Measurements from ENCODE around the gene NAPA. TPM values are rescaled to one million over a fixed set of nuclear protein-coding genes. Genes with fewer than 3 reads are reported as not detected.

NAPA gene
- polyA plus RNA-seq, 3 donors: 77.5 to 135 (median 111) TPM

- Histone ChIP-seq H3K9me3 (replicated peaks in 1 of 2; ENCODE audit: control insufficient read depth in 1 of 2, insufficient read depth in 1 of 2, low read length in 2 of 2) (no peaks in the 10 kb centered on the region), H3K27ac (ENCODE audit: low read depth in 1 of 2, low read length in 2 of 2) (no peak overlapping the region), H4K20me1 (ENCODE audit: insufficient read depth, low read length) (peaks cover 100% of the 10 kb centered on the region), H3K27me3 (ENCODE audit: control insufficient read depth in 2 of 2, insufficient read depth in 2 of 2, low read length in 2 of 2) (no peaks in the 10 kb centered on the region), H3K79me2 (ENCODE audit: insufficient read depth, low read length) (peaks cover 51% of the 10 kb centered on the region), H3K4me1 (ENCODE audit: control insufficient read depth in 1 of 2, insufficient read depth in 2 of 2, low read length in 2 of 2) (no peaks in the 10 kb centered on the region), H3K4me3 (replicated peaks in 1 of 3; ENCODE audit: low read depth in 2 of 3, low read length in 3 of 3) (no peak overlapping the region), H3K36me3 (replicated peaks in 1 of 2; ENCODE audit: control insufficient read depth in 1 of 2, insufficient read depth in 2 of 2, low read length in 2 of 2) (peaks cover 63 to 94% of the 10 kb centered on the region in 2 donors), H2AFZ (ENCODE audit: insufficient read depth, low read depth, low read length, poor library complexity, severe bottlenecking) (no peak overlapping the region), H3K4me2 (replicated peaks; ENCODE audit: extremely low read depth, low read length, poor library complexity, severe bottlenecking) (no peak overlapping the region), H3K9ac (ENCODE audit: insufficient read depth, low read length, poor library complexity, severe bottlenecking) (no peak overlapping the region)
- Mint-ChIP-seq H3K4me3 (no peak overlapping the region), H3K36me3 (peaks cover 64 to 85% of the 10 kb centered on the region in 2 donors), H3K27ac (peak overlapping the region in 2 of 7 donors; percentile 15 to 32), H3K27me3 (ENCODE audit: low read depth in 3 of 3) (peaks cover 0 to 2% (median 0%) of the 10 kb centered on the region in 3 donors), H3K4me1 (no peaks in the 10 kb centered on the region), H3K9me3 (no peaks in the 10 kb centered on the region)
- TF ChIP-seq, protein P1, sequence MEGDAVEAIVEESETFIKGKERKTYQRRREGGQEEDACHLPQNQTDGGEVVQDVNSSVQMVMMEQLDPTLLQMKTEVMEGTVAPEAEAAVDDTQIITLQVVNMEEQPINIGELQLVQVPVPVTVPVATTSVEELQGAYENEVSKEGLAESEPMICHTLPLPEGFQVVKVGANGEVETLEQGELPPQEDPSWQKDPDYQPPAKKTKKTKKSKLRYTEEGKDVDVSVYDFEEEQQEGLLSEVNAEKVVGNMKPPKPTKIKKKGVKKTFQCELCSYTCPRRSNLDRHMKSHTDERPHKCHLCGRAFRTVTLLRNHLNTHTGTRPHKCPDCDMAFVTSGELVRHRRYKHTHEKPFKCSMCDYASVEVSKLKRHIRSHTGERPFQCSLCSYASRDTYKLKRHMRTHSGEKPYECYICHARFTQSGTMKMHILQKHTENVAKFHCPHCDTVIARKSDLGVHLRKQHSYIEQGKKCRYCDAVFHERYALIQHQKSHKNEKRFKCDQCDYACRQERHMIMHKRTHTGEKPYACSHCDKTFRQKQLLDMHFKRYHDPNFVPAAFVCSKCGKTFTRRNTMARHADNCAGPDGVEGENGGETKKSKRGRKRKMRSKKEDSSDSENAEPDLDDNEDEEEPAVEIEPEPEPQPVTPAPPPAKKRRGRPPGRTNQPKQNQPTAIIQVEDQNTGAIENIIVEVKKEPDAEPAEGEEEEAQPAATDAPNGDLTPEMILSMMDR (IDR thresholded peaks at IDR 0.05): no peak
- 96% methylated on average over 4 of the region's 13 CpGs for WGBS (ENCODE audit: insufficient coverage)
- no peak for DNase-seq
- intact Hi-C loops (cut with micrococcal nuclease): no loop called here
Observed at GRCh38 chr19:47503130-47503825, 11.6 kb downstream of the NAPA start.

DNA sequence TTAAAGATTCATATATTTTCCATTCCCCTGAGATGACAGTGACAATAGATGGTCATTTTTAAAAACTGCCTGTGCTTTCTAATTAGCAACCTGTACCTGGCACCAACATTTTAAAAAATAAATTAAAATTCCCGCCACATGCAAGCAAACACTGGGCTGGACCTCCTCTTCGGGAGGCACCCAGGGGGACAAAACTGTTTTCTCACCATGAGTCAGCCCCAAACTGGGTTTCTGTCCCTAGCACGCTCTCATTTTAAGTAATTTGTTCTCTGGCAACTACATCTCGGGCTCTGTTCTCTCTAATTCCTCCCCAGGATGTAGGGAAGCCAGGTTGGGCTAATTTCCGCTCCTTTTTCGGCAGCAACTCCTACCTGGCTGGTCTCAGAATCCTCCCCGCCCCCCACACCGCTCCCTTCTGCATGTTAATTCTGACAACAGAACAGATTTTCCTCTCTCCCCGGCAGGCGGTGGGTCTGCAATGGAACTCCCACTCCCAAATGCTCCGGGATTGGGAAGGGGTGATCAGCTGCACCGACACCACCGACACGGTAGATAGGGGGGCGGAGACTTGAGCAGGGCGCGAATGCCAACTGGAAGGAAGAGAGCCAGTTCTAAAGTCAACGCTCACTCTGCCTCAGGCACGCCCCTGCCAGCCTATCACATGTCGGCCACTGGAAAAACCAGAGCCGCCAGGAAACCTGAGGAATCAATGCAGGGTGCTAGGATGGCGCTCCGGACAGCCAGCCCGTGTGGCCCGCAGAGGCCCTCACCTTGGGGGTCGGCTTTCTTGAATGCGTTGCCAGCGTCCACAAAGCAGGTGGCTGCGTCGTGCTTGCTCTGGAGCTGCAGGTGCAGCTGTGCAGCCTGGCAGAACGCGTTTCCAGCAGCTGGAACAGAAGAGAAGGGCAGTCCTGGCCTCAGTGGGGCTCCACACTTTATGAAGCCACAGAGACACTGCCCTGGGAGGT is 14.7 kb downstream of the NAPA start:
- intact Hi-C loops (cut with micrococcal nuclease): no loop called here
- peaks cover 85 to 100% of the 10 kb centered on the region in 2 donors for H3K36me3 ChIP-seq (replicated peaks in 1 of 2; ENCODE audit: control insufficient read depth in 1 of 2, insufficient read depth in 2 of 2, low read length in 2 of 2)
- DNase-seq: no peak
- Mint-ChIP-seq H3K27me3 (ENCODE audit: low read depth in 3 of 3) (peaks cover 0 to 2% (median 2%) of the 10 kb centered on the region in 3 donors), H3K4me3 (no peak overlapping the region), H3K36me3 (peaks cover 80 to 98% of the 10 kb centered on the region in 2 donors), H3K27ac (no peak overlapping the region), H3K9me3 (no peaks in the 10 kb centered on the region), H3K4me1 (no peaks in the 10 kb centered on the region)
- no peak overlapping the region for H2AFZ ChIP-seq (ENCODE audit: insufficient read depth, low read depth, low read length, poor library complexity, severe bottlenecking)
- no peak overlapping the region for H3K9ac ChIP-seq (ENCODE audit: insufficient read depth, low read length, poor library complexity, severe bottlenecking)
- peaks cover 100% of the 10 kb centered on the region for H4K20me1 ChIP-seq (ENCODE audit: insufficient read depth, low read length)
- no peak overlapping the region for H3K27ac ChIP-seq (ENCODE audit: low read depth in 1 of 2, low read length in 2 of 2)
- no peaks in the 10 kb centered on the region for H3K4me1 ChIP-seq (ENCODE audit: control insufficient read depth in 1 of 2, insufficient read depth in 2 of 2, low read length in 2 of 2)
- peaks cover 20% of the 10 kb centered on the region for H3K79me2 ChIP-seq (ENCODE audit: insufficient read depth, low read length)
- H3K9me3 ChIP-seq (replicated peaks in 1 of 2; ENCODE audit: control insufficient read depth in 1 of 2, insufficient read depth in 1 of 2, low read length in 2 of 2): no peaks in the 10 kb centered on the region
- no peaks in the 10 kb centered on the region for H3K27me3 ChIP-seq (ENCODE audit: control insufficient read depth in 2 of 2, insufficient read depth in 2 of 2, low read length in 2 of 2)
- H3K4me3 ChIP-seq (replicated peaks in 1 of 3; ENCODE audit: low read depth in 2 of 3, low read length in 3 of 3): no peak overlapping the region
- H3K4me2 ChIP-seq (replicated peaks; ENCODE audit: extremely low read depth, low read length, poor library complexity, severe bottlenecking): no peak overlapping the region
- WGBS (ENCODE audit: insufficient coverage): 96% methylated on average over 24 of the region's 32 CpGs
- TF ChIP-seq, protein P1 (IDR thresholded peaks at IDR 0.05): no peak

Data from CD14-positive monocyte (primary cell).